Caco-2 (cell line): ENCODE measurements around the gene NPHP4. TPM values are rescaled to one million over a fixed set of nuclear protein-coding genes. Genes with fewer than 3 reads are reported as not detected.

ENCODE experiments used
- BruUV-seq: library from RNA; stranded (reverse); fragments of 400-500 nt; replicated peaks from 2 replicates; lab custom pipeline; 2021; lab: Mats Ljungman, UMichigan
- CTCF ChIA-PET: fragments of 300-600 bp; sonication (Branson Sonifier 250); formaldehyde crosslinking; loops from one replicate; lab custom pipeline; 2022; ENCODE audit warnings: antibody characterized with exemption; lab: Charles Lee
- POLR2A ChIA-PET: fragments of 300-600 bp; sonication (Branson Sonifier 250); formaldehyde crosslinking; loops from one replicate; lab custom pipeline; 2022; ENCODE audit warnings: antibody characterized with exemption; lab: Charles Lee
- DNase-seq, 2 experiments: peaks; one replicate each; pipeline versions ENCODE4 v3.0.0 to v3.0.0-alpha.2; 2020 to 2022
- H3K27me3 ChIP-seq: replicated peaks from 2 replicates; pipeline ENCODE4 v1.6.0; 2011; ENCODE audit warnings: low read length; ENCODE audit not compliant: control insufficient read depth, insufficient read depth
- H3K36me3 ChIP-seq: 2 replicates; pipeline ENCODE4 v1.5.1; 2011; ENCODE audit warnings: low read length; ENCODE audit not compliant: control insufficient read depth, insufficient read depth
- H3K4me1 ChIP-seq: fragments of 250-450 bp; sonication (Bioruptor Pico); 2 replicates; pipeline ENCODE4 v1.5.1; 2020; ENCODE audit warnings: mild to moderate bottlenecking
- H3K4me3 ChIP-seq: 2 replicates; pipeline ENCODE4 v1.5.1; 2011; ENCODE audit warnings: low read depth, mild to moderate bottlenecking, control low read depth, low read length
- H3K9me3 ChIP-seq: fragments of 250-450 bp; sonication (Bioruptor Pico); 2 replicates; pipeline ENCODE4 v1.5.1; 2020; ENCODE audit warnings: mild to moderate bottlenecking, moderate library complexity
- H3K27ac Mint-ChIP-seq: one replicate; pipeline ENCODE4 v1.8.0; 2022; ENCODE audit warnings: mixed read lengths; ENCODE audit not compliant: unreplicated experiment
- H3K27me3 Mint-ChIP-seq: one replicate; pipeline ENCODE4 v1.8.0; 2022; ENCODE audit warnings: mixed read lengths; ENCODE audit not compliant: insufficient read depth, unreplicated experiment
- H3K36me3 Mint-ChIP-seq: one replicate; pipeline ENCODE4 v1.8.0; 2022; ENCODE audit warnings: mild to moderate bottlenecking, mixed read lengths; ENCODE audit not compliant: insufficient read depth, unreplicated experiment
- H3K4me1 Mint-ChIP-seq: one replicate; pipeline ENCODE4 v1.8.0; 2022; ENCODE audit warnings: low read depth, mixed read lengths; ENCODE audit not compliant: unreplicated experiment
- H3K4me3 Mint-ChIP-seq: one replicate; pipeline ENCODE4 v1.8.0; 2022; ENCODE audit warnings: mild to moderate bottlenecking, moderate library complexity, mixed read lengths; ENCODE audit not compliant: unreplicated experiment
- H3K9me3 Mint-ChIP-seq: one replicate; pipeline ENCODE4 v1.8.0; 2022; ENCODE audit warnings: mixed read lengths; ENCODE audit not compliant: unreplicated experiment
- CTCF ChIP-seq, 2 experiments: fragments of 200-600 bp in 1 of 2; IDR thresholded peaks; 1 replicate in 1 of 2; 2 replicates in 1 of 2; pipeline versions ENCODE4 v1.5.1 to v1.8.0; 2011 to 2022; ENCODE audit warnings: antibody characterized with exemption in 1 of 2, control low read depth in 1 of 2, inconsistent platforms in 1 of 2, low read depth in 1 of 2, low read length in 1 of 2, mild to moderate bottlenecking in 1 of 2, moderate library complexity in 1 of 2; ENCODE audit not compliant: insufficient read depth in 1 of 2, severe bottlenecking in 1 of 2, unreplicated experiment in 1 of 2
- intact Hi-C: fragments of 100-400 bp; cut with micrococcal nuclease; formaldehyde crosslinking; loops from one replicate; pipeline ENCODE4 v1.10.0; 2022; ENCODE audit not compliant: unreplicated experiment
- total RNA-seq: library from RNA; stranded (reverse); gene quantifications from 2 replicates; pipeline ENCODE4 v1.2.3, GENCODE V29; 2022

The NPHP4 gene
- total RNA-seq, 1 experiment from 2014 or later: 12.3 TPM

- ChIA-PET CTCF (no interaction called here), POLR2A (no interaction called here)
- intact Hi-C loops: no loop called here
- Mint-ChIP-seq H3K27me3 (no peaks in the 10 kb centered on the region), H3K4me1 (no peaks in the 10 kb centered on the region), H3K27ac (no peak overlapping the region), H3K9me3 (no peaks in the 10 kb centered on the region), H3K36me3 (no peaks in the 10 kb centered on the region), H3K4me3 (no peak overlapping the region)
- Histone ChIP-seq H3K4me1 (no peaks in the 10 kb centered on the region), H3K4me3 (no peak overlapping the region), H3K27me3 (no peaks in the 10 kb centered on the region), H3K9me3 (no peaks in the 10 kb centered on the region), H3K36me3 (no peaks in the 10 kb centered on the region)
- TF ChIP-seq CTCF (IDR thresholded peaks at IDR 0.05; ENCODE audit: insufficient read depth in 1 of 2, low read depth in 1 of 2, low read length in 1 of 2, severe bottlenecking in 1 of 2, unreplicated experiment in 1 of 2): no peak
- no TSS peak for BruUV-seq
- DNase-seq: no peak
These were observed 102.8 kb downstream of the NPHP4 start for GRCh38 chr1:5889462-5889861.

- no peaks in the 10 kb centered on the region for H3K9me3 ChIP-seq
- H3K4me3 ChIP-seq: no peak overlapping the region
- H3K4me3 Mint-ChIP-seq: no peak overlapping the region
- no peaks in the 10 kb centered on the region for H3K4me1 ChIP-seq
- H3K4me1 Mint-ChIP-seq: no peaks in the 10 kb centered on the region
- H3K36me3 ChIP-seq: no peaks in the 10 kb centered on the region
- ChIA-PET POLR2A (no interaction called here), CTCF (no interaction called here)
- H3K36me3 Mint-ChIP-seq: no peaks in the 10 kb centered on the region
- intact Hi-C loops: no loop called here
- H3K27me3 ChIP-seq: no peaks in the 10 kb centered on the region
- TF ChIP-seq CTCF (IDR thresholded peaks at IDR 0.05; ENCODE audit: insufficient read depth in 1 of 2, low read depth in 1 of 2, low read length in 1 of 2, severe bottlenecking in 1 of 2, unreplicated experiment in 1 of 2): no peak
- BruUV-seq: no TSS peak
- no peak overlapping the region for H3K27ac Mint-ChIP-seq
- no peaks in the 10 kb centered on the region for H3K9me3 Mint-ChIP-seq
- no peak for DNase-seq
- no peaks in the 10 kb centered on the region for H3K27me3 Mint-ChIP-seq
These were observed 103.5 kb downstream of the NPHP4 start for GRCh38 chr1:5888606-5889211.

- Histone ChIP-seq H3K27me3 (no peaks in the 10 kb centered on the region), H3K4me1 (no peaks in the 10 kb centered on the region), H3K9me3 (no peaks in the 10 kb centered on the region), H3K36me3 (no peaks in the 10 kb centered on the region), H3K4me3 (no peak overlapping the region)
- no peak for DNase-seq
- H3K4me3 Mint-ChIP-seq: no peak overlapping the region
- intact Hi-C loops: no loop called here
- H3K36me3 Mint-ChIP-seq: no peaks in the 10 kb centered on the region
- BruUV-seq: no TSS peak
- POLR2A ChIA-PET: no interaction called here
- no peak overlapping the region for H3K27ac Mint-ChIP-seq
- no peak for TF ChIP-seq CTCF (IDR thresholded peaks at IDR 0.05; ENCODE audit: insufficient read depth in 1 of 2, low read depth in 1 of 2, low read length in 1 of 2, severe bottlenecking in 1 of 2, unreplicated experiment in 1 of 2)
- no peaks in the 10 kb centered on the region for H3K4me1 Mint-ChIP-seq
- H3K9me3 Mint-ChIP-seq: no peaks in the 10 kb centered on the region
- no peaks in the 10 kb centered on the region for H3K27me3 Mint-ChIP-seq
- CTCF ChIA-PET: no interaction called here
These were observed 104.3 kb downstream of the NPHP4 start for GRCh38 chr1:5887971-5888361.
